BJ (cell line): Measurements from ENCODE around the gene EIF4E3. TPM values are rescaled to one million over a fixed set of nuclear protein-coding genes. Genes with fewer than 3 reads are reported as not detected.

Experiments used
- CTCF ChIA-PET: fragments of 350-600 bp; formaldehyde crosslinking; extraction: SDS; loops from one replicate; lab custom pipeline; 2021; ENCODE audit warnings: antibody characterized with exemption, inconsistent platforms; lab: Yijun Ruan, JAX
- POLR2A ChIA-PET: fragments of 300-600 bp; sonication (Branson Sonifier 250); formaldehyde crosslinking; extraction: SDS; loops from one replicate; lab custom pipeline; 2021; ENCODE audit warnings: antibody characterized with exemption; lab: Charles Lee
- DNase-seq: peaks from one replicate; pipeline ENCODE4 v3.0.0-alpha.2; 2011; ENCODE audit warnings: low read depth
- H3K27me3 ChIP-seq: 2 replicates; pipeline ENCODE4 v1.6.0; 2011; ENCODE audit warnings: low read length; ENCODE audit not compliant: control insufficient read depth, insufficient read depth
- H3K36me3 ChIP-seq: 2 replicates; pipeline ENCODE4 v1.5.1; 2011; ENCODE audit warnings: low read length; ENCODE audit not compliant: control insufficient read depth, insufficient read depth
- H3K4me3 ChIP-seq: 2 replicates; pipeline ENCODE4 v1.5.1; 2011; ENCODE audit warnings: low read depth, mild to moderate bottlenecking, control low read depth, low read length
- polyA plus RNA-seq: library from polyadenylated mRNA; depleted of rRNA; stranded (reverse); fragments of >200 nt; gene quantifications from 2 replicates; pipeline ENCODE4 v1.2.3, GENCODE V29; 2011
- TF ChIP-seq, protein P1 (sequence below): IDR thresholded peaks from 2 replicates; pipeline ENCODE4 v1.5.1; 2011; ENCODE audit warnings: low read depth, mild to moderate bottlenecking, control low read depth, inconsistent platforms, low read length, moderate library complexity; ENCODE audit not compliant: insufficient read depth

The EIF4E3 gene
- polyA plus RNA-seq, 1 experiment: 1.1 TPM

DNA sequence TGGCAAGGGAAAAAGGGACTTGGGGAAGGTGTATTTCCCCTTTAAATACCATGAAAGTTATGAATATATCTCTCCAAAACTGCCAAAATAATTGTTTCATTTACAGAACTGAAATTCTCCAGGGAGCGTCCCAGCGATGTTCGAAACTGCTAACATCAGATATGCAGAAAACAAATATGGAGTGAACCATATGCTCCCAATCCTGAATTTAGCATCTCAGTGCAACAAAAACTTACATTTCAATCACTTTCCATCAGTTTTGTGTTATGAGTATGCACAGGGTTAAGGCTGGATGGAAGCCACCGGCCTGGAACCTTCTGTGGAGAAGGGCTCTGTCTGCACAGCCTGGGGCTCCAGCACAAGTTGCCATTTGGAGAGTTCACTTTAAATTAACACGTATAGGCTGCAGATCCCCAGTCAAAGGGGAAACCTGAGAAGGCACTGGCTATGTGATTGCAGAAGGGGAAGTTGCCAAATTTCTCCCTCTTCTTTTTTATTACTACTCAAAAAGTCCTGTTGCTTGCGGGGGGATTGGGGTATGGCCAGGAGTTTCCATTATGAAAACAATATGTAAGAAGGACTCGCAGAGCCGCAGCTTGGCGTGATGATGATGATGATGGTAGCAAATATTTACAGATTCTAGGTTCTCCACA lies 84.7 kb downstream of the EIF4E3 start:
- CTCF ChIA-PET: interaction anchor here (1.1 to 2.6 kb wide), 3 partner anchors 12 to 1090 kb away, joined by 3 to 7 read pairs (median 7); no protein-coding TSS in a partner anchor
- DNase-seq: no peak
- TF ChIP-seq, protein P1, sequence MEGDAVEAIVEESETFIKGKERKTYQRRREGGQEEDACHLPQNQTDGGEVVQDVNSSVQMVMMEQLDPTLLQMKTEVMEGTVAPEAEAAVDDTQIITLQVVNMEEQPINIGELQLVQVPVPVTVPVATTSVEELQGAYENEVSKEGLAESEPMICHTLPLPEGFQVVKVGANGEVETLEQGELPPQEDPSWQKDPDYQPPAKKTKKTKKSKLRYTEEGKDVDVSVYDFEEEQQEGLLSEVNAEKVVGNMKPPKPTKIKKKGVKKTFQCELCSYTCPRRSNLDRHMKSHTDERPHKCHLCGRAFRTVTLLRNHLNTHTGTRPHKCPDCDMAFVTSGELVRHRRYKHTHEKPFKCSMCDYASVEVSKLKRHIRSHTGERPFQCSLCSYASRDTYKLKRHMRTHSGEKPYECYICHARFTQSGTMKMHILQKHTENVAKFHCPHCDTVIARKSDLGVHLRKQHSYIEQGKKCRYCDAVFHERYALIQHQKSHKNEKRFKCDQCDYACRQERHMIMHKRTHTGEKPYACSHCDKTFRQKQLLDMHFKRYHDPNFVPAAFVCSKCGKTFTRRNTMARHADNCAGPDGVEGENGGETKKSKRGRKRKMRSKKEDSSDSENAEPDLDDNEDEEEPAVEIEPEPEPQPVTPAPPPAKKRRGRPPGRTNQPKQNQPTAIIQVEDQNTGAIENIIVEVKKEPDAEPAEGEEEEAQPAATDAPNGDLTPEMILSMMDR: no peak

DNA sequence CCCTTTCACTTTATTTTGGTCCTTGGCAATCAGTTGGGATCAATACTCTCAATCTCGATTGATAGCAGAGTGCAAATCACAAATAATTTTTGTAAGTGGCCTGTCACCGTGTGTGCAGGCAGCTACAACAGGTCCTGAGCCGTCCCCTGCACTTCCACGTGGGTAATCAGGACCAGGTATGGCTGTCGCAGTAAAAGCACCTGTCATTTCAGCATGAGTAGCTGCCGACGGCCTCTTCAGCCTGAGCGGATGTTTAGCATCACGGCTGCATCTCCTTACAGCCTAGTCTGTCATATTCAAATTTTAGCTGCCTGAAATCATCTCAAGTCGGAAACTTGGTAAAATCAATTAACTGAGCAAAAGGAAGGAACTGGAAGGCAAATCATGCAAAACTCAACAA lies 88.7 kb downstream of the EIF4E3 start:
- H3K36me3 ChIP-seq: no peaks in the 10 kb centered on the region
- CTCF ChIA-PET: no interaction called here
- DNase-seq: no peak
- no peak overlapping the region for H3K4me3 ChIP-seq
- peaks cover 5% of the 10 kb centered on the region for H3K27me3 ChIP-seq
- POLR2A ChIA-PET: no interaction called here
- TF ChIP-seq, protein P1: no peak

More for the DNA sequence above, 84.7 kb downstream of the EIF4E3 start:
- Histone ChIP-seq H3K4me3 (no peak overlapping the region), H3K36me3 (no peaks in the 10 kb centered on the region), H3K27me3 (peaks cover 3% of the 10 kb centered on the region)
- POLR2A ChIA-PET: no interaction called here

DNA sequence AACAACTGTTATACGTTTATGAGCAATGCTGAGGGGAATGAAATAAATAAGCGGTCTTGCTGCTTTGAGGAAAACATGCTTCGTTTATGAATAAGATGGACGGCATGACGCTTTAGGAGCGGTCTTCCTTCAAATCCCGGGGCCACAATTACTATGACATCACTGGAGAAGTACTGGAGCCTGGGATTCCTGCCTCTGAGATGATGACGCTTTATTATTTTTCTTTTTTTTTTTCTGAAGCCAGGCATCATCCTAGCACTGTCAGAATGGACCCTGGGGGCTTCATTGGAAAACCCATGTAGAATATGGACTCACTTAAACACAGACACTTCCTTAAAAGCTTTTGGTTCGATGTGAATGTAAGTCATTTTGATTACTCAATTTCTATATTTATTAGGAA lies 89.2 kb downstream of the EIF4E3 start:
- Histone ChIP-seq H3K4me3 (no peak overlapping the region), H3K27me3 (peaks cover 5% of the 10 kb centered on the region), H3K36me3 (no peaks in the 10 kb centered on the region)
- TF ChIP-seq, protein P1: no peak
- no peak for DNase-seq
- POLR2A ChIA-PET: no interaction called here
- CTCF ChIA-PET: interaction anchor here (0.7 kb wide), 1 partner anchor 1195 kb away, joined by 3 read pairs; no protein-coding TSS in a partner anchor

DNA sequence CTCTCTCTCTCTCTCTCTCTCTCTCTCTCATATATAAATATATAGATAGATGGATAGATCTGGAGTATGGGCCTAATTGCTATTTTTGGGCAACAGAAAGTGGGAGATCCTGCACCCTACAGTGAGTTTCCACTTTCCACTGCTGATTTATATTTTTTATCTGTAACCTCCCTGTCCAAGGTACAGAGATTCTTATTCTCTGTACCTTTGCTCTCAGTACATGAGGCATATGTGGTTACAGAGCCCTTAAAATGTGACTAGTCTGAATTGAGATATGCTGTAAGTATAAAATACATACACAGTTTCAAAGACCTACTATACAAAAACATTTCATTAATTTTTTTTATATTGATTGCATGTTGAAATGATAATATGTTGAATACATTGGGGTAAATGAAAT lies 90.5 kb downstream of the EIF4E3 start:
- no peak for DNase-seq
- Histone ChIP-seq H3K4me3 (no peak overlapping the region), H3K36me3 (no peaks in the 10 kb centered on the region), H3K27me3 (peaks cover 6% of the 10 kb centered on the region)
- TF ChIP-seq, protein P1: no peak
- ChIA-PET CTCF (no interaction called here), POLR2A (no interaction called here)

DNA sequence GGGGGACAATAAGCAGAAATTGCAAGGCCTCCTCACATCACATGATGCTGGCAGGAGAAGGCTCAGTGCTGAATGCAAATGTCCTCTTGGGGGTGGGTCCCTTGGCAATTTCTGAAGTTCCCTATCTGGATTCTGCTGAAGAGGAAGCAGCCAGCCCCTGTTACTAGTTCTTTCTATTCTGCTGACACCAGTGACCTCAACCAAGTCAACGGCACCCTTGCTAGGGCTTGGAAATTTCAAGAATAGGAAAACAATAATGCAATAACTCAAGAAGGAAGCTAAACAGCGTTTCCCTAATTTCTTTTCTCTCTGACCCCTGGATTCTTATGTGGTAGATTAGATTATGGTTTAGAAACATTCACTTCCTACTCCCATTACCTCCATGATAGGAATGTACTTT lies 95.5 kb downstream of the EIF4E3 start:
- Histone ChIP-seq H3K36me3 (no peaks in the 10 kb centered on the region), H3K4me3 (no peak overlapping the region), H3K27me3 (0 out of 2 replicates have a peak, but pooled peaks cover 3% of the 10 kb centered on the region)
- TF ChIP-seq, protein P1: no peak
- POLR2A ChIA-PET: no interaction called here
- CTCF ChIA-PET: interaction anchor here (1.4 kb wide), 1 partner anchor 10 kb away, joined by 3 read pairs; no protein-coding TSS in a partner anchor
- no peak for DNase-seq
